K562 (cell line): Measurements from ENCODE around the gene COMTD1. TPM values are rescaled to one million over a fixed set of nuclear protein-coding genes. Genes with fewer than 3 reads are reported as not detected.
A peak's percentile ranks its signal among the peaks of the same experiment; 100 is the strongest.

Experiments
- CAMTA2 ChIP-seq: fragments of 250-450 bp; sonication (Bioruptor Pico); conservative IDR thresholded peaks from 2 replicates; pipeline ENCODE4 v1.5.1; 2022
- ESRRA ChIP-seq: fragments of 450-650 bp; IDR thresholded peaks from 2 replicates; pipeline ENCODE4 v1.6.1; 2014; ENCODE audit warnings: low read depth, mild to moderate bottlenecking, moderate library complexity, borderline replicate concordance
- MAFF ChIP-seq: IDR thresholded peaks from 2 replicates; pipeline ENCODE4 v1.6.1; 2012; ENCODE audit warnings: low read length, improper control_type of control experiment
- MAFK ChIP-seq: IDR thresholded peaks from 2 replicates; pipeline ENCODE4 v1.6.1; 2011; ENCODE audit warnings: low read length, improper control_type of control experiment
- PHF8 ChIP-seq: fragments of 200-600 bp; sonication (generic); IDR thresholded peaks from 2 replicates; pipeline ENCODE4 v1.6.1; 2012; ENCODE audit warnings: mixed run types, mild to moderate bottlenecking, inconsistent platforms, low read length, moderate library complexity, borderline replicate concordance
- RCOR1 ChIP-seq, 2 experiments: IDR thresholded peaks; 2 replicates each; pipeline ENCODE4 v1.6.1; 2012; ENCODE audit warnings: low read depth in 2 of 2, low read length in 2 of 2, borderline replicate concordance in 1 of 2, improper control_type of control experiment in 1 of 2
- TBP ChIP-seq: optimal IDR thresholded peaks from 2 replicates; pipeline ENCODE3; 2011; ENCODE audit warnings: low read depth, low read length, improper control_type of control experiment
- ZNF778 ChIP-seq: fragments of 450-650 bp; formaldehyde crosslinking; IDR thresholded peaks from 2 replicates; pipeline ENCODE4 v1.4.0; 2020; ENCODE audit warnings: mild to moderate bottlenecking, moderate library complexity
- polyA plus RNA-seq, 8 experiments: library from polyadenylated mRNA; depleted of rRNA in 4 of 8; stranded (reverse) in 5 of 8; unstranded in 3 of 8; fragments of >200 nt; fragmentation: Nextera tagmentation in 2 of 8; fragmentation: Illumina TruSeq in 1 of 8; extraction: Ambion mirVana in 2 of 8; extraction: Trizol in 1 of 8; gene quantifications; 2 replicates each; pipeline versions ENCODE4 v1.2.1 to v1.2.3, GENCODE V29; 2011 to 2014; ENCODE audit warnings: inconsistent platforms in 1 of 8, missing spikeins in 1 of 8
- total RNA-seq, 7 experiments: library from RNA; depleted of rRNA in 6 of 7; stranded (reverse); fragments of >200 nt in 6 of 7; fragmentation: Illumina TruSeq in 2 of 7; extraction: Trizol in 2 of 7; gene quantifications; 2 replicates each; pipeline versions ENCODE4 v1.2.1 to v1.2.3, GENCODE V29; 2011 to 2021; ENCODE audit warnings: low replicate concordance in 1 of 7
- TF ChIP-seq, protein P1 (sequence below), 2 experiments: IDR thresholded peaks; 2 replicates each; pipeline ENCODE4 v1.6.1; 2012; ENCODE audit warnings: improper control_type of control experiment in 2 of 2, low read depth in 2 of 2, low read length in 2 of 2, borderline replicate concordance in 1 of 2
- TF ChIP-seq, protein P2 (sequence below): fragments of 450-650 bp; IDR thresholded peaks from 2 replicates; pipeline ENCODE4 v1.6.1; 2017; ENCODE audit warnings: antibody characterized with exemption
- TF ChIP-seq, protein P3 (sequence below): fragments of 450-650 bp; IDR thresholded peaks from 2 replicates; pipeline ENCODE4 v1.6.1; 2018; ENCODE audit not compliant: partially characterized antibody
- TF ChIP-seq, protein P4 (sequence below): IDR thresholded peaks from 2 replicates; pipeline ENCODE4 v1.6.1; 2014; ENCODE audit warnings: antibody characterized with exemption
- TF ChIP-seq, protein P5 (sequence below): fragments of 450-650 bp; formaldehyde crosslinking; IDR thresholded peaks from 2 replicates; pipeline ENCODE4 v1.4.0; 2020; ENCODE audit warnings: mild to moderate bottlenecking, moderate library complexity

Gene COMTD1
- total and polyA plus RNA-seq, 9 of the 15 experiments (the other 6 are each of a cell fraction or from before 2014, with no cell fraction given), result 0.41 to 112 (median 13.7) TPM

DNA sequence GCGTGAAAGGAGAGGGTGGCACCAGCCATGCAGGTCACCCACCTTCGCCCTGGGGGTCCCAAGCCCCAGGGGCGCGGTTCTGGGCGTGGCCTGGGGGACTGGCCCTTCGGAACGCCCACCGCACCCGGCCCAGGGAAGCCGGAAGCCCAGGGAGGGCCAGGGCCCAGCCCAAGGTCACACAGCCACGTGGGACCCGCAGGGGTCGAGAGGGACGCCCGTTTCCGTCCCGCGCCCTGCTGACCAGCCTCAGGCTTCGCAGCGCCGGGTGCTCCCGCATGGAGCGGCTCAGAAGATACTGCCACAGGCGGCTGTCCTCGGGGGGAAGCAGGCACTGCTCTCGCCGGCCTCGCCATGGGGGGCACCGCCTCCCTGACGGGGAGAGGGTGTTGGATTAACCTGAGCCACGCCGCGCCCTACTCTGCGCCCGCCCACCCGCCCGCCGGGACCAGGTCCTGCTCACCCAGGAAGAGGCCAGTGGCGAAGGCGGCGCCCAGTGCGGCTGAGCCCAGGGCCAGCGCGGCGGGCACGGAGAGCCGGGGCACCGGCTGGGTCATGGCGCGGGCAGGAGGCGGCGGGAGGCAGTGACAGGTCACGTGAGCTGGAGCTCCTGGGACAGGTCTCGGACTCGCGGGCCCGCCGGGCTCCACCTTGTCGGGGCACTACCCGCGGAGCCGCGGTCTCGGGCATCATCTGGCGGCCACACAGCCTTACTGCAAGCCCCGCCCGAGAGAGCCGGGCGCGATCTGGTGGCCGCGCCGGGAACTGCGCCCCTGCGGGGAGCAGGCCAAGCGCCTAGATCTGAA is at the start of gene COMTD1 (continued):
- TF ChIP-seq, protein P1, sequence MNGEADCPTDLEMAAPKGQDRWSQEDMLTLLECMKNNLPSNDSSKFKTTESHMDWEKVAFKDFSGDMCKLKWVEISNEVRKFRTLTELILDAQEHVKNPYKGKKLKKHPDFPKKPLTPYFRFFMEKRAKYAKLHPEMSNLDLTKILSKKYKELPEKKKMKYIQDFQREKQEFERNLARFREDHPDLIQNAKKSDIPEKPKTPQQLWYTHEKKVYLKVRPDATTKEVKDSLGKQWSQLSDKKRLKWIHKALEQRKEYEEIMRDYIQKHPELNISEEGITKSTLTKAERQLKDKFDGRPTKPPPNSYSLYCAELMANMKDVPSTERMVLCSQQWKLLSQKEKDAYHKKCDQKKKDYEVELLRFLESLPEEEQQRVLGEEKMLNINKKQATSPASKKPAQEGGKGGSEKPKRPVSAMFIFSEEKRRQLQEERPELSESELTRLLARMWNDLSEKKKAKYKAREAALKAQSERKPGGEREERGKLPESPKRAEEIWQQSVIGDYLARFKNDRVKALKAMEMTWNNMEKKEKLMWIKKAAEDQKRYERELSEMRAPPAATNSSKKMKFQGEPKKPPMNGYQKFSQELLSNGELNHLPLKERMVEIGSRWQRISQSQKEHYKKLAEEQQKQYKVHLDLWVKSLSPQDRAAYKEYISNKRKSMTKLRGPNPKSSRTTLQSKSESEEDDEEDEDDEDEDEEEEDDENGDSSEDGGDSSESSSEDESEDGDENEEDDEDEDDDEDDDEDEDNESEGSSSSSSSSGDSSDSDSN (IDR thresholded peaks at IDR 0.05; ENCODE audit: borderline replicate concordance in 1 of 2, low read depth in 2 of 2, low read length in 2 of 2), result peak in 1 of 2 experiments; percentile 50; a peak in 1 of 4 replicates
- TF ChIP-seq MAFF (no peak), CAMTA2 (CRISPR knock-in tag) (no peak), ESRRA (peak; percentile 98), MAFK (no peak), RCOR1 (IDR thresholded peaks at IDR 0.05; ENCODE audit: borderline replicate concordance in 1 of 2, low read depth in 2 of 2, low read length in 2 of 2) (peak in 1 of 2 experiments; percentile 86; a peak in 2 of 4 replicates), TBP (peak; percentile 73), PHF8 (peak; percentile 44; the same call in 1 of the 2 replicates), ZNF778 (CRISPR knock-in tag) (no peak)
- TF ChIP-seq, protein P2, sequence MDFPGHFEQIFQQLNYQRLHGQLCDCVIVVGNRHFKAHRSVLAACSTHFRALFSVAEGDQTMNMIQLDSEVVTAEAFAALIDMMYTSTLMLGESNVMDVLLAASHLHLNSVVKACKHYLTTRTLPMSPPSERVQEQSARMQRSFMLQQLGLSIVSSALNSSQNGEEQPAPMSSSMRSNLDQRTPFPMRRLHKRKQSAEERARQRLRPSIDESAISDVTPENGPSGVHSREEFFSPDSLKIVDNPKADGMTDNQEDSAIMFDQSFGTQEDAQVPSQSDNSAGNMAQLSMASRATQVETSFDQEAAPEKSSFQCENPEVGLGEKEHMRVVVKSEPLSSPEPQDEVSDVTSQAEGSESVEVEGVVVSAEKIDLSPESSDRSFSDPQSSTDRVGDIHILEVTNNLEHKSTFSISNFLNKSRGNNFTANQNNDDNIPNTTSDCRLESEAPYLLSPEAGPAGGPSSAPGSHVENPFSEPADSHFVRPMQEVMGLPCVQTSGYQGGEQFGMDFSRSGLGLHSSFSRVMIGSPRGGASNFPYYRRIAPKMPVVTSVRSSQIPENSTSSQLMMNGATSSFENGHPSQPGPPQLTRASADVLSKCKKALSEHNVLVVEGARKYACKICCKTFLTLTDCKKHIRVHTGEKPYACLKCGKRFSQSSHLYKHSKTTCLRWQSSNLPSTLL, result no peak
- TF ChIP-seq, protein P3, sequence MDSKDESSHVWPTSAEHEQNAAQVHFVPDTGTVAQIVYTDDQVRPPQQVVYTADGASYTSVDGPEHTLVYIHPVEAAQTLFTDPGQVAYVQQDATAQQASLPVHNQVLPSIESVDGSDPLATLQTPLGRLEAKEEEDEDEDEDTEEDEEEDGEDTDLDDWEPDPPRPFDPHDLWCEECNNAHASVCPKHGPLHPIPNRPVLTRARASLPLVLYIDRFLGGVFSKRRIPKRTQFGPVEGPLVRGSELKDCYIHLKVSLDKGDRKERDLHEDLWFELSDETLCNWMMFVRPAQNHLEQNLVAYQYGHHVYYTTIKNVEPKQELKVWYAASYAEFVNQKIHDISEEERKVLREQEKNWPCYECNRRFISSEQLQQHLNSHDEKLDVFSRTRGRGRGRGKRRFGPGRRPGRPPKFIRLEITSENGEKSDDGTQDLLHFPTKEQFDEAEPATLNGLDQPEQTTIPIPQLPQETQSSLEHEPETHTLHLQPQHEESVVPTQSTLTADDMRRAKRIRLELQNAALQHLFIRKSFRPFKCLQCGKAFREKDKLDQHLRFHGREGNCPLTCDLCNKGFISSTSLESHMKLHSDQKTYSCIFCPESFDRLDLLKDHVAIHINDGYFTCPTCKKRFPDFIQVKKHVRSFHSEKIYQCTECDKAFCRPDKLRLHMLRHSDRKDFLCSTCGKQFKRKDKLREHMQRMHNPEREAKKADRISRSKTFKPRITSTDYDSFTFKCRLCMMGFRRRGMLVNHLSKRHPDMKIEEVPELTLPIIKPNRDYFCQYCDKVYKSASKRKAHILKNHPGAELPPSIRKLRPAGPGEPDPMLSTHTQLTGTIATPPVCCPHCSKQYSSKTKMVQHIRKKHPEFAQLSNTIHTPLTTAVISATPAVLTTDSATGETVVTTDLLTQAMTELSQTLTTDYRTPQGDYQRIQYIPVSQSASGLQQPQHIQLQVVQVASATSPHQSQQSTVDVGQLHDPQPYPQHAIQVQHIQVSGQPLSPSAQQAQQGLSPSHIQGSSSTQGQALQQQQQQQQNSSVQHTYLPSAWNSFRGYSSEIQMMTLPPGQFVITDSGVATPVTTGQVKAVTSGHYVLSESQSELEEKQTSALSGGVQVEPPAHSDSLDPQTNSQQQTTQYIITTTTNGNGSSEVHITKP, result peak; percentile 67
- TF ChIP-seq, protein P4, sequence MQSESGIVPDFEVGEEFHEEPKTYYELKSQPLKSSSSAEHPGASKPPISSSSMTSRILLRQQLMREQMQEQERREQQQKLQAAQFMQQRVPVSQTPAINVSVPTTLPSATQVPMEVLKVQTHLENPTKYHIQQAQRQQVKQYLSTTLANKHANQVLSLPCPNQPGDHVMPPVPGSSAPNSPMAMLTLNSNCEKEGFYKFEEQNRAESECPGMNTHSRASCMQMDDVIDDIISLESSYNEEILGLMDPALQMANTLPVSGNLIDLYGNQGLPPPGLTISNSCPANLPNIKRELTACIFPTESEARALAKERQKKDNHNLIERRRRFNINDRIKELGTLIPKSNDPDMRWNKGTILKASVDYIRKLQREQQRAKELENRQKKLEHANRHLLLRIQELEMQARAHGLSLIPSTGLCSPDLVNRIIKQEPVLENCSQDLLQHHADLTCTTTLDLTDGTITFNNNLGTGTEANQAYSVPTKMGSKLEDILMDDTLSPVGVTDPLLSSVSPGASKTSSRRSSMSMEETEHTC, result peak; percentile 89
- TF ChIP-seq, protein P5, sequence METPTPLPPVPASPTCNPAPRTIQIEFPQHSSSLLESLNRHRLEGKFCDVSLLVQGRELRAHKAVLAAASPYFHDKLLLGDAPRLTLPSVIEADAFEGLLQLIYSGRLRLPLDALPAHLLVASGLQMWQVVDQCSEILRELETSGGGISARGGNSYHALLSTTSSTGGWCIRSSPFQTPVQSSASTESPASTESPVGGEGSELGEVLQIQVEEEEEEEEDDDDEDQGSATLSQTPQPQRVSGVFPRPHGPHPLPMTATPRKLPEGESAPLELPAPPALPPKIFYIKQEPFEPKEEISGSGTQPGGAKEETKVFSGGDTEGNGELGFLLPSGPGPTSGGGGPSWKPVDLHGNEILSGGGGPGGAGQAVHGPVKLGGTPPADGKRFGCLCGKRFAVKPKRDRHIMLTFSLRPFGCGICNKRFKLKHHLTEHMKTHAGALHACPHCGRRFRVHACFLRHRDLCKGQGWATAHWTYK (CRISPR knock-in tag), result peak; percentile 66; the same call in 1 of the 2 replicates
